Measurements from ENCODE around the gene PIBF1.
"Not testable (repeated sequence)": the region's sequence is repeated elsewhere in the genome, so short reads cannot be mapped to it uniquely, and the experiment has no call there.

PIBF1 gene

DNA sequence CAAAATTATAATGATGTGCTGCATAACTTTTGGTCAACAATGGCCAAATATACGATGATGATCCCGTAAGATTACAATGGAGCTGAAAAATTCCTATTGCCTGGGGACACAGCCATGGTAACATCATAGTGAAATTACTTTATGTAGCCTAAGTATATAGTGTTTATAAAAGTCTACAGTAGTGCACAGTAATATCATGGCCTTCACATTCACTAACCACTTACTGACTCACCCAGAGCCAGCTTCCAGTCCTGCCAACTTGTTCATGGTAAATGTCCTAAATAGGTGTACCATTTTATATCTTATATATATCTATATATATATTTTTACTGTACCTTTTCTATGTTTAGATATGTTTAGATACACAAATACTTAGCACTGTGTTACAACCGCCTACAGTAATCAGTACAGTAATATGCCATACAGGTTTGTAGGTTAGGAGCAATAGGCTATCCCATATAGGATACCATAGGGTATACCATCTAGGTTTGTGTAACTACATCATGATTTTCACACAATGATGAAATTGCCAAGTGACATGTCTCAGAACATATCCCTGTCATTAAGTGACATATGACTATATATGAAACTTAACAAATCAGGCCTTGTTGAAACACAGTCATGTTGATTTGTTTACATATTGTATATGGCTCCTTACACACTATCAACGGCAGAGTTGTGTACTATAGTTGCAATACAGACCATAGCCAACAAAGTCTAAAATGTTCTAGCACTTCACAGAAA is 24.0 kb upstream of the PIBF1 start:
- no peak for DNase-seq (ENCODE audit: low spot score)
- TF ChIP-seq, protein P1, sequence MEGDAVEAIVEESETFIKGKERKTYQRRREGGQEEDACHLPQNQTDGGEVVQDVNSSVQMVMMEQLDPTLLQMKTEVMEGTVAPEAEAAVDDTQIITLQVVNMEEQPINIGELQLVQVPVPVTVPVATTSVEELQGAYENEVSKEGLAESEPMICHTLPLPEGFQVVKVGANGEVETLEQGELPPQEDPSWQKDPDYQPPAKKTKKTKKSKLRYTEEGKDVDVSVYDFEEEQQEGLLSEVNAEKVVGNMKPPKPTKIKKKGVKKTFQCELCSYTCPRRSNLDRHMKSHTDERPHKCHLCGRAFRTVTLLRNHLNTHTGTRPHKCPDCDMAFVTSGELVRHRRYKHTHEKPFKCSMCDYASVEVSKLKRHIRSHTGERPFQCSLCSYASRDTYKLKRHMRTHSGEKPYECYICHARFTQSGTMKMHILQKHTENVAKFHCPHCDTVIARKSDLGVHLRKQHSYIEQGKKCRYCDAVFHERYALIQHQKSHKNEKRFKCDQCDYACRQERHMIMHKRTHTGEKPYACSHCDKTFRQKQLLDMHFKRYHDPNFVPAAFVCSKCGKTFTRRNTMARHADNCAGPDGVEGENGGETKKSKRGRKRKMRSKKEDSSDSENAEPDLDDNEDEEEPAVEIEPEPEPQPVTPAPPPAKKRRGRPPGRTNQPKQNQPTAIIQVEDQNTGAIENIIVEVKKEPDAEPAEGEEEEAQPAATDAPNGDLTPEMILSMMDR (IDR thresholded peaks at IDR 0.05; ENCODE audit: extremely low read depth, missing control alignments) = no peak

DNA sequence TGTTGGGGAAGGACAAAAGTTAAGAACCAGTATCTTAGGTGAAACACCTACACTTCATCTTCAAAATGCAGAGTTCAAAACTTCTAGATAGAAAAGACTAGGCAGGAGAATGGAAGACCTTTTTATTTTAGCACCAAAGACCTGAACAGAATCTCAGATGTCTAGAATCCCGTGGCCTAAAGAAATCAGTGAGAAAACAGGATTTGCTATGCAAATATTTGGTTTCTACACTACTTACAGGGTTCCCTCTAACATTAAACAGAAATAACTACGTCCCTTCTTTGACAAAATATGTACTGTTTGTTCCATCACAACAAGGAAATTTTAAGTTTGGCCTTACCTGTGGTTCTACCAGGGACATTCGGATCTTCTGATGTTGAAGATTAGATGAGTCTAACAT is 21.7 kb upstream of the PIBF1 start:
- DNase-seq (ENCODE audit: low spot score) = no peak
- TF ChIP-seq, protein P1 (IDR thresholded peaks at IDR 0.05; ENCODE audit: extremely low read depth, missing control alignments) = no peak

DNA sequence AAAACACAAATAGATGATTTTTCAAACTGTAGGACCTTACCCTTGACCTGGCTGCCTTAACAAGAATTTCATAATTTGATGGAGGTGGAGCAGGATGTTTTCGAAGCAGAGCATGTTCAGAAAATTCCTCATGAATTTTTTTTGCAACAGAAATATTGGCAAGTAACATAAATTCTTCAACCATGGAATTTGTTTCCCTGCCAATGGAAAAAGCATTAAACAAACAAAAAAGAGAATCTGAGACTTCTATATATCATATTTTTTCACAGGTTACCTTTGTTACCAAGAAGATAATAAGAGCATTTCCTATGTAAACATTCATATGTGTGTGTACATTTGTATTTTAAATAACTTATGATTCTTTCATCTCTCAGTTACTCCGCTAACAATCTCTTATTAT is 18.5 kb upstream of the PIBF1 start:
- TF ChIP-seq, protein P1 (IDR thresholded peaks at IDR 0.05; ENCODE audit: extremely low read depth, missing control alignments) = no peak
- no peak for DNase-seq (ENCODE audit: low spot score)

DNA sequence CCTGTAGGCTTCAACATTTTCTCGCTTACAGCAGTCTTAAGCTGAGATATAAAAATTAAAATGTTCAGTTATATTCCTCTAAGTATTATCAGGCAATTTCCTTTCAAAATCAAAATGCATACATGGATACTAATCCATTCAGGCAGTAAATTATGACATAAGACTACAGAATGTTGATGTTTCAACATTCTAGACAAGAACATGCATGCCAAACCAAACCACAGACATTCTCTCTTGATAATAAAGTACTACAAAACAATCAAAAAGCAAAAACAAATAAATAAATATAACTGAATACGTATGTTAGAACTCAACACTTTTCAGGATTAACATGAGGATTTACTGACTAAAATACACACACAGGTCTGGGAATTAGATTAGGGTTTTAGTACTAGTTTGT is 7.9 kb upstream of the PIBF1 start:
- TF ChIP-seq, protein P1 (IDR thresholded peaks at IDR 0.05; ENCODE audit: extremely low read depth, missing control alignments) = no peak
- no peak for DNase-seq (ENCODE audit: low spot score)

DNA sequence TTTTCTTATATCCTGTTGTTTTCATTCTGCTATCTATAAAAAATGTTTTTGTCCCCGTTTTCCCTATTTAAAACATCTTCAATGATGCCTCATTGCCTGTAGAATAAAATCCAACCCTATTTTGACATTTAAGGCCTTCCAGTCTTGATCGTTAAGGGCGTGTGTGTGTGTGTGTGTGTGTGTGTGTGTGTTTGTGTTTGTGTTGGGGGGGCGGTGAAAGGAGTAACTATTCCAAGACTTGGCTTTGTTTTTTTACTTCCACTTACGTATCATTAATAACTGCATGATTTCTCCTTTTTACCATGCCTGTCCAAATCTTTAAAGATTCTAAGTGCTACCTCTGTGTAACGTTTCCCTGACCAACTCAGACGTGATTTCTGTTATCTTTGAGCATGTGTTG is 784 bp downstream of the PIBF1 start:
- TF ChIP-seq, protein P1 (IDR thresholded peaks at IDR 0.05; ENCODE audit: extremely low read depth, missing control alignments) = no peak
- DNase-seq (ENCODE audit: low spot score) = no peak

DNA sequence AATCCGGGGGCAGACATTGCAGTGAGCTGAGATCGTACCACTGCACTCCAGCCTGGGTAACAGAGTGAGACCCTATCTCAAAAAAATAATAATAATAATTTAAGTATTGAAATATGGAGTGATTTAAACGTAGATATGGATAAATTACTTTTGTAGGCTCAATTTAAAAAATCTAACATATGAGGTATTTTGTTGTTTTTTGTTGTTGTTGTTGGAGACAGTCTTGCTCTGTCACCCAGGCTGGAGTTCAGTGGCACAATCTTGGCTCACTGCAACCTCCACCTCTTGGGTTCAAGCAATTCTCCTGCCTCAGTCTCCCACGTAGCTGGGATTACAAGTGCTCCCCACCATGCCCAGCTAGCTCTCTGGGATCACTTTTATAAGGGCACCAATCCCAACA is 2.7 kb downstream of the PIBF1 start:
- not testable (repeated sequence) for DNase-seq (ENCODE audit: low spot score)

DNA sequence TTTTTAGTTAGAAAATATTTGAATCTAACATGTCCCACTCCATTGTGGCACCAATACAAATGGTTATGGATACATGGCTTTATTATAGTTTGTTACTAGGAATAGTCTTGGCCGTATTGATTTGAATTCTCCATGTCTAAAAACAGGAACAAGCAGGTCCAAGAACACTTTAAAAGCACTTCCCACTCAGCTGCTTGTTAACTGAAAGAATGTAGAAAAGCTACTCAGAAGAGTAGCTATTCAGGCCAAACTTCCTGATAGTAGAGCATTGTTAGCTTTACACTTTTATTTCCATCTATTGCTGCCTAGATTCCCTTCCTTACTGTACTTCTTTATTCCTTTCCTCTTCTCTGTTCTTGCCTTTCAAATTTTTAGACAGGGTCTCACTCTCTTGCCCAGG is 6.9 kb downstream of the PIBF1 start:
- no peak for DNase-seq (ENCODE audit: low spot score)
- TF ChIP-seq, protein P1 (IDR thresholded peaks at IDR 0.05; ENCODE audit: extremely low read depth, missing control alignments) = no peak

DNA sequence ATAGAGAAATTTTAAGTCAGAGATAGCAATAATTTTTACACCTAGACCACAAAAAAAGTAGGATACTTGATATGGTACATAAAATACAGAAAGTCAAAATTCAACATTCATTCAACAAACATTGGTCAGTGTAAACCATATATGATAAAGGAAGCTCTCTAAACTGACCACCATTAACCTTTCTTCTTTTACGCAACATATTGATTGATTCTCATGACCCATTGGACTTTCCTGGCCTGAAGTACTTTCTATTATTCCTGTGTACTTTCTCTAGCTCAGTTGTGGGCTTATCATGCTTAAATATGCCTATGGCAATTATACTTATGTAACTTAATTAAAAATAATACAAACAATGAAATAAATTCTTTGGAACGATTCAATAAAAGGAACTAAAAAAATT is 10.7 kb downstream of the PIBF1 start:
- TF ChIP-seq, protein P1 (IDR thresholded peaks at IDR 0.05; ENCODE audit: extremely low read depth, missing control alignments) = no peak
- no peak for DNase-seq (ENCODE audit: low spot score)

Data from GM20000 (cell line).